Stimulated activated CD4-positive, alpha-beta T cell treated with anti-CD3 and anti-CD28 coated beads, Interleukin-1b, Interleukin-23, amount 100 ng/mL, for 4 hours (primary cell): ENCODE results near the gene MRGPRG.

Experiments used
- DNase-seq, 2 donors: peaks; one replicate each; pipeline ENCODE4 v3.0.0-alpha.2; 2020; ENCODE audit warnings: low read depth in 2 of 2

The MRGPRG gene

DNA sequence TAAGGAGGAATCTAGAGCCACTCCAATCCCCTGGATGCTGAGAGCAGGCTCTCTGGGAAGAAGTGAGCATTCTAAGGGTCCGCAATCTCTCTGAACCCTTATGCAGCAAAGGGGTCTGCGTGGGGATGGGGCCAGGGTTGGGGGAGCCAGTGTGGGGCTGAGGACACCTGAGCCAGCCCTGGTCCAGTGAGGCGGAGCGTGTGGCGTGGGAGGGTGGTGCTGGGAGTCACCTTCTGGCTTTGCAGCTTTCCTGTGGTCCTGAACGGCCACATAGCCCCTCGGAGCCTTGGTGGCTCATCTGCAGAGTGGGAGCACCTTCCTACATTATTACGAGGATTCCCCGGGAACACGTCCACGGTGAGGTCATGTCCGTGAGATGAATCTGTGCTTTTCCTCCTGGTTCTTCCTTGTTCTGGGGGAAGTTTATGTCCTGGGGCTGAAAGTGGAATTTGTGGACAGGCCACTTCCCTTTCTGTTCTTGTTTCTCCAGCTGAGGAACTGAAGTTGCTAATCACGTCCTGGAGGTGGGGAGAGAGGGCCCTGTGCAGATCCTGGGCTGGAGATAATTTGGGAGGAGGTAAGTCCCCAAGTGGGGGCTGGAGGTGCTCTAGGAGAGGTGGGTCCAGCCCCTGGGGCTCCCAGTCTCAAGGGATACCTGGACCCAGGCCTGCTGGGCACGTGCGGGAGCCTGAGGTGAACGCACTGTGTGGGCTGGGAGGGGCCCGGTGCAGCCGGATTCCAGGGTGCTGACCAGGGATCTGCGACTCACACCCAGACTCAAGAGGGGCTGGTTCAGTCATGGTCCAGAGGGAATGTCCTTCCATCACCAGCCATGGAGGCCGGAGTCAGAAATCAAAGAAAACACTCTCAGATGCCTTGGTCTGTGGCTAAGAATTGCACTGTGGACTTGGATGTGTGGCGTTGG lies 7.5 kb upstream of the MRGPRG start:
- DNase-seq = no peak

- DNase-seq = no peak
Measured at GRCh38 chr11:3225159-3225758, 6.6 kb upstream of the MRGPRG start.

DNA sequence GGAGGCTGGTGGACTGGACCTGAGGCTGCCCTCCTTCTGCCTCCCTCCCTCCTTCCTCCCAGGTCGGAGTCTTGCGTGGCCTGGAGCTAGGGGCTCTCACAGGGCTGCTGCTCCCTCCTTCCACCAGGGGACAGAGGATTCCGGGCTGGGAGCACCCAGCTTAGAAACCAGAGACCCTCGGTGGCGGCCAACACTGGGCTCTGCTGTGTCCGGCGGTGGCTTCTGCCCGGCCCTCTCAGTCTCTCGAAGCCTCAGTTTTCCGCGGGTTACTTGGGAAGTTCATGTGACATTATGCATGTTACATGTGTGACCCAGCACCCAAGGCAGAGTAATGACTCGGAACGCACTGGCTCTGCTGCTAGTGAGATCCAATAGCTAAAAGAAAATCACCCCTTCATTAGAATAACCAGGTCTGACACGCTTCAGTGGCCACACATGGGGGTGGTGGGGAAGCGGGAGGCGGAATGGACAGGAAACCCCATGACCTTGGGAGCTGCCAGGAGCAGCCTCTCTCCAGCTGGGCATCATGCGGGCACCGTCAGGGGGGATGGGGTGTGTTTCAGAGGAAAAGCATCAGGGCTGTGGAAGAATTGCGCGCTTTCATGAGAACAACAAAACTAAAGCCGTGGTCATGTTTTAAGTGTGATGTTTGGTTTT lies 5.9 kb upstream of the MRGPRG start:
- no peak for DNase-seq

DNA sequence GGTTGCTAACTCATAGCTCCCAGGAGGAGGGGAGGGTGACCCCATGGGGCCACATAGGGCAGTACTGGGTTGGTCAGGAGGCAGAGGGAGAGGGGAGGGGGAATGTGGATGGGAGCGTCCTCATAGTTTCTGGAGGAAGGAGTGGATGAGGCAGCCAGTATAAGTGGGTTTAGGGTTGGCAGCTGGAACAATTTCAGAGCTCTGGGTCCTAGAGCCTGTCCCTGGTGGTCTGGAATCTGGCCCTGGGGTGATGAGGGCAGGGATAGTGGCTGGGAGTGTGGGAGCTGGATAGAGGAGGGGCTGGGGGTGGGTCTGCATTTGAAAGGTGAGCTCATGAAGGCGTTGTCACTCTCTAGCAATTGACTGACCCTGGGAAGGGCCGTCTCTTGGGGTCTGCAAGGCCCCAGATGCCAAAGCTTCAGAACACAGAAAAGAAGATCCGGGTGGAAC lies 5.3 kb upstream of the MRGPRG start:
- no peak for DNase-seq

- no peak for DNase-seq
Measured at GRCh38 chr11:3222941-3223915, 4.6 kb upstream of the MRGPRG start.

DNA sequence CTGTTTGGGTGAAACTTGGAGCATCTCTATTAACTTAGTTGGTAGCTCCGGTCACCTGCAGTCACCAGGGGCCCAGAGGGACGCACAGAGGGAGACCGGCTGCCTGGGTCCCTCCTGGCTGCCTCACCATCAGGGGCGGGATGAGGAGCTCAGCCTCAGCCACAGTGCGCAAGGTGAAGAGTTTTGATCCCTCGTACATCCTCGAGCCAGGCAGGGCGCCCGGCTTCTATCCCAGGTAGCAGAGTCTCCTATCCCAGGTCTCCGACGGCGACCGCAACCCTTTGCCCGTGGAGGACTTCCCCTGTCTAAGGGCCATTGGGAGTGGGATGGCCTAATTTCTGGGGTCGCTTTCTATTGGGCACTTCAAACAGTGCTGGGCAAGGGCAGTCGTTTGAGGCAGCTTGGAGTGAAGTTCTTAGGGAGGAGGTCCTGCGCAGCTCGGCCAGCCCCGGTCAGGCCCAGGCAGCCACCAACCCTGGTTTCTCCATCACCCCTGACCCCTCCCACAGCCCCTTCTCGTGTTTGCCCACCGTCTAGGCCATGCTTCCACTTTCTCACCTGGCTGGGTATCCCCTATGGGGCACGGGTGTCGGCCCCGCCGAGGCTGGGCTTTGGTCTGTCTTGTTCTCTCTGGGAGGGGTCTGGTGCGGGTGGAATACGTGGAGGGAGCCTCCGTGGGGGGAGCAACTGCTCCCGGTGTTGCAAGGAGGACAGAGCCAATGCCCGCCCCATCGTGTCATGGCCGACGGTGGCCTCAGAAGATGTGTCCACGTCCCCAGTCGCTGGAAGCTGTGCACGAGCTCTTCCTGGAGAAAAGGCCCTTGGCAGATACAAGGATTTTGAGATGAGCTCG lies 3.6 kb upstream of the MRGPRG start:
- DNase-seq = no peak

DNA sequence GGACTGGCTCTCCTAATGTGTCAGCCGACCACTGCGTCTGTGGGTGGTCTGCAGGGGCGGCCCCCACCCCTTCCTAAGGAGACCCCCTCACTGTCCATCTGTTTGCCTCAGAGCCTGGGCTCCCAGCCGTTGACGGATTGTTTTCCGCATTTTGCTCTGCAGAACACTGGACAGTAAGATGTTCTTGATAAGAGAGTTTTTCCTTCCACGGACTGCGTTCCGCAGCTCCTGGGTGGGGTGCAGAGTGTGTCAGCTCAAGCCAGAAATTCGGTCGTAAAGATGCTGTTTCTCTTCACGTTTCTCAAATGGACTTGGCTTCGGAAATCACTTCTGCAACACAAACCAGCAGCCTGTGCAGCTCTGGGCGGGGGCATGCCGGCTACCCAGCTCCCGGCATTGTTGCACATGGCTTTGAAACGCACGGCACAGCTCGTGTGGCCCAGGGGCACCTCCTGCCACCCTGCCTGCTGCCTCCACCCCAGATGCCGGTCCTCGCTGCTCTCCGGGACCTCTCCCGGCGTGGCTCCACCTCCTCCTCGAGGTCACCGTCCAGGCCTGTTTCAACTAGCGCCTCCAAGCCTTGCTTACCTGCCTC lies 2.9 kb upstream of the MRGPRG start:
- DNase-seq = no peak

DNA sequence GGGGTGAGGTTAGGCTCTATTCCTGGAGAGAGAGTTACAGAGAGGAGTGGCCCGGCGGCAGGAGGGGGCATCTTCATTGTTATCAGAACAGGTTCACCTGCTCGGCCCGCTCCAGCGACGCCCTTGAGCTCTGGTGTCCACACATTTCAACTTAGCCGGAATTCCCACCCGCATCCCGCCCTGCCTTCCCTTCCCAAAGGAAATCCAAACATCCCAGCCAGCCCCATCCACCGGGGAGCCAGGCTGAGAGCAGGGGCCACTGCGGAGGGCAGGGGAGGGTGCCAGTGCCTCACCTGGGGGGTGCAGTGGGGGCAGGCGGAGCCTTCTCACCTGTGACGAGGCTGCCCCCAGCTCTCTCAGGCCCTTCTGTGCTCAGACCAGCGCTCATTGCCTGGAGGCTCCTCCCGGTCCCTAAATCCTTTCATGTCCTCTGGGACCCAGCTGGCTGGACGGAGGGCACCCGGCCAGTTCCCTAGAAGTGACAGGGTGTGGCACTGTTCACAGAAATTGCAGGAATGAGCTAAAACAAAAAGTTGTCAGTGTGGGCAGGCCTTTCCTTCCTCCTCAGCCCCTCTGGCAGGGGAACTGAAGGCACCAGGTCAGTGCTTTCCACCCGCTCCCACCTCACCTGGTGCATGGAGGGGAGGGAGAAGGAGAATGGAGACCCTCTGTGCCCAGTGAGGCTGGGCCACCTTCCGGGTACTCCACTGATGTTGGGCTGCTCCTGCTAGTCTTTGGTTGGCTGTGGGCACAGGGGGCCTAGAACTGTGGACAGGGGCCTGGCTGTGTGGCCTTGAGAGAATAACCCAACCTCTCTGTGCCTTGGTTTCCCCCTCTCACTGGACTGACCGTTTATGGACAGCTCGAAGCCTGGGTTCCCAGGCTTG lies 2.2 kb upstream of the MRGPRG start:
- no peak for DNase-seq

GRCh38 chr11:3220101-3220500 lies 1.5 kb upstream of the MRGPRG start:
- no peak for DNase-seq

- no peak for DNase-seq
Measured at GRCh38 chr11:3219281-3219892, 774 bp upstream of the MRGPRG start.

DNA sequence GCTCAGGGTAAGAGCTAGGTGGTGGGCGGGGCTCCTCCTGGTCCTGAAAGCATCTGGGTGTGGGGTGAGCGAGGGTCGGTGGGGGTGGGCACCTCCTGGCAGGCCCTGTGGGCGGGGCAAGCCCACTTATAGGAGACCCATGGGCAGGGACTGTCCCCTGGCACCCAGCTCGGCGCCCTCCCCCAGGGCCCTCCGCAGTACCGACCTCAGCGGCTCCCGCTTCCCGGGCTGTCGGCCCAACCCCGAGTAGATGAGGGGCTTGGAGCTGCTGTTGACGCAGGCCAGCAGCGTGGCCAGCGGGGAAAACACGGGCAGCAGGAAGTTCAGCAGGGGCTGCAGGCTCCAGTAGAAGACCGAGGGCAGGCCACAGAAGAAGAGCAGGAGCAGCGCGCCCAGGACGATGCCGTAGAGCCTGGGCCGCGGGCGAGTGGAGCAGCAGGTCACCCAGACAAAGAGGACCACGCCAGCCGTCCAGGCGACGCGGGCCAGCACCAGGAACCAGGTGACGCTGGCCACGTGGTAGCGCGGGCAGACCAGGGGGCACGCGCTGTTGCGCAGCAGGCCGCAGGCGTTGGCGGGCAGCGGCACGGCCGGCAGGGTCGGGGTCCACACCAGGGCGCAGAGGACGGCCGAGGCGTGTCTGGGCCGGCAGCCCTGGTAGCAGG lies 663 bp downstream of the MRGPRG start:
- DNase-seq = no peak

DNA sequence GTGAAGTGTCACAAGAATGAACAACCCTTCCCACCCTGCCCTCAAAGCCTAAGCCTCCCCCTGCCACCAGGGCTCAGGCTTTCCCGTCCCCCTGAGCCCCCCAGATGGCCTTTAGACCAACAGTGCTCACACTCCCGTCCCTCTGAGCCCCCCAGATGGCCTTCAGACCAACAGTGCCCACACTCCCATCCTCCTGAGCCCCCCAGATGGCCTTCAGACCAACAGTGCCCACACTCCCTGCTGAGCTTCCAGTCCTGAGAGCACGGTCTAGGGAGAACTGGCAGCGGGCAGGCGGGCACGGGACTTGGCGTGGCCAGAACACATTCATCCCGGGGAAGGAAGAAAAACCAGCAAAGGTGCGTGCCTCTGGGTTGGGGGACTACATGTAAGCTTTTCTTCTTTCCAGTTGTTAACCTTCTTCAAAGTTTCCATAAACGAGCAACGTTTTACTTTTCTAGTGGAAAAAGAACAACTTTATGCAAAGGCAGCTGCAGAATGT lies 2.5 kb downstream of the MRGPRG start:
- no peak for DNase-seq

DNA sequence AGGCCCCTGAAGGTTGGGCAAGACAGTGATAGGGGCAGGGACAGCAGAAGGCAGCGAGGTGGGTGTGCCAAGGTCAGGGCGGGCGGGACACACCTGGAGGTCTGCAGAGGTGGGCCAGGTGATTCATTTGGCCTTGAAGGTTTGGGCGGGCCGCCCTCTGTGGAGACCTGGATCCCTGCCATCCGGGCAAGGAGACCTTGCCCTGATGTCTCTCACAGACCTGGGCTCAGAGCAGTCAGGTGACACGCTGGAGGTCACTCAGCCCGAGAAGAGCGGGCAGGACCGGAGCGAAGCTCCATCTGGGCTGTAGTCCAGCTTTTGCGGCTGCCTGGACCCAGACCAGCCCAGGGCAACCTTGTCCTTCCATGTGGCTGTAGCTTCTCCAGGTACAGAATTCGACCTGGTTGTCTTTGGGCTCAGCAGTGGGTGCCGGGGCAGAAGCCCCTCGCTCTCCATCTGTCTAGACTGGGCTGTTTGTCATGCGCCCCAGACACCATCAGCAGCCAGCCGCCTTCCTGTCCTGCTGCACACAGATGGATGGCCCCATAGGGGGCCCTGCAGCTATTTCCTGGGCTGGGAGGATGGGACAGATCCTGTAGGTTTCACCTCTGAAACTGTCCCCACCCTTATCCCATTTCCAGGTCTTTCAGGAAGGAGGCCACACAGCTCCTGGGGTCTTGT lies 3.1 kb downstream of the MRGPRG start:
- DNase-seq = no peak

DNA sequence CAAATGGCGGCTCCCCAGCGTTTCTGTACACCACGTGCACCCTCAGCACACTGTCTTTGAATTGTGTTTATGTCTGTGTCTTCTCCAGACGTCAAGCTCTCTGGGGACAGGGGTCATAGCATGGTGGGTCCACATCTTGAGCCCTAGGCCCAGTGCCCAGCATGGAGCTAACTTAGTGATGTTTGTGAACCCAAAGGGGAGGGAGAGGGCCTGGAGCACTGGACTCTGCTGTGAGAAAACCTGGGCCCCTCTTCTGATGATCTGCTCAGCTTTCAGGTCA lies 4.3 kb downstream of the MRGPRG start:
- DNase-seq = no peak

GRCh38 chr11:3213659-3214419 lies 4.8 kb downstream of the MRGPRG start:
- DNase-seq = no peak

GRCh38 chr11:3208272-3208671 lies 10.3 kb downstream of the MRGPRG start:
- DNase-seq = no peak
